ENCODE results near the gene EFCAB9. TPM values are rescaled to one million over a fixed set of nuclear protein-coding genes. Genes with fewer than 3 reads are reported as not detected.
A peak's percentile ranks its signal among the peaks of the same experiment; 100 is the strongest.
"Not testable (repeated sequence)": the region's sequence is repeated elsewhere in the genome, so short reads cannot be mapped to it uniquely, and the experiment has no call there.

Gene EFCAB9
- total RNA-seq = not detected

GRCh38 chr5:172193872-172194271, at the start of gene EFCAB9:
TSS of gene EFCAB9 (plus strand) at chr5:172194172. CDS start at chr5:172194173, 1 bp downstream.
- DNase-seq (ENCODE audit: low spot score) = no peak

DNA sequence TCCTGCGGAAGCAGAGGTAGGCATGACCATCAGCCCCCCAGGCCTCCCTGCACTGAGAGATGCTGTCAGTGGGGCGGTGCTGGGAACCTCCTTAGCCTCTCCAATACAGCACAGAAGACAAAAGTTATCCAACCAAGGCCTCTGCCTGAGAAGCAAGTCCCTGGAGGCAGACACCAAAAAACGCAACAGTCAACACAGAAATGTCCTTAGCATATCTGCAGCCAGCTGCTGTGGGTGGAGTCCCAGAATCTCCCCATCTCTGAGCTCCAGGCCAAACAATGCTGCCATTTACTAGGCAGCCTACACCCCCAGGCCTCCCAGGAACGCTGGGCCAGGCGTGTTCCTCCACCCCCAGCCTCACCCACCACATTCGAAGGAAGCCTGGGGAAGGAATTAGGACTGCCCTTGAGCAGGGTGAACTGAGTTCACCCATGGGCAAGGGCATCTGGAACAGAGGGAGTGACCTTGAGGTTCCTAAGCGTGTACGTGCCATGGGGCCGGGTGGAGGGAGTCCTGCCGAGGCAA, 49.6 kb upstream of the EFCAB9 start:
- DNase-seq (ENCODE audit: low spot score) = no peak

GRCh38 chr5:172144931-172145869, 48.8 kb upstream of the EFCAB9 start:
- DNase-seq (ENCODE audit: low spot score) = no peak

DNA sequence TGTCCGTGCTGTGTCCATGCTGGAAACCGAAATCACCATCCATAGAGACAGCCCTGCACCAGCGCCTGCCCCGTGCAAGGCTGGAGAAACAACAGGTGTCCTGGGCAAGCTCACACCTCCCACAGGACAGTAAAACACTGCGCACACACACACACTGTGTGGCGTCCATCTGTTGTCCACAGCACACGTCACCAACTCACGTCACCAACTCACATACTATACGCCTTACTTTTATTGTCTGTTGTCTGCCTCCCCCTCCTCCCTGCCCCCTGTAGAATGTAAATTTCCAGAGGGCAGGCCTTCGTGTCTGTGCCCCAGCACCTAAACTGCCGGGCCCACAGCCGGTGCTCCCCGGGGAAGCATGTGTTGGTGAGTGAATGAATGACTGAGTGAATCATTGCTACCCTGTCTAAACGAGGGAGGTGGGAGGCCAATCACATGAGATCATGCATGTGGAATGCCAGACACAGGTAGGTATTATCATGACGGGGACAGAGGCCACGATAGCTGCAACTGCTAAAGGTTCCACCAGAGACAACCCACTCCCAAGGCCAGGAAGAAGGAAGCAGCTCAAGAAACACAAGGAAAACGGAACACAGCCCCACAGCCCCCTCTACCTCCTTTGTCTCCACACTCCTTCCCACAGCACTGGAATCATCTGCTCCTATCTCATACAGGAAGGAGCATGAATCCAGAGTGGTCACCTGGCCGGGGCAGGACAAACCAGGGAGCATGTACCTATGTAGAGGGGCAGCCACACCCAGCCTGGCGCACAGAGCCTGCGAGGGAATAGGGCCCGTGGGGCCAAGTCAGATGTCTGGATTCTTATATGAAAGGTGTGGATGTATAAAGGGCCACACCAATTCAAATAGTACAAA, 47.9 kb upstream of the EFCAB9 start:
- no peak for DNase-seq (ENCODE audit: low spot score)

DNA sequence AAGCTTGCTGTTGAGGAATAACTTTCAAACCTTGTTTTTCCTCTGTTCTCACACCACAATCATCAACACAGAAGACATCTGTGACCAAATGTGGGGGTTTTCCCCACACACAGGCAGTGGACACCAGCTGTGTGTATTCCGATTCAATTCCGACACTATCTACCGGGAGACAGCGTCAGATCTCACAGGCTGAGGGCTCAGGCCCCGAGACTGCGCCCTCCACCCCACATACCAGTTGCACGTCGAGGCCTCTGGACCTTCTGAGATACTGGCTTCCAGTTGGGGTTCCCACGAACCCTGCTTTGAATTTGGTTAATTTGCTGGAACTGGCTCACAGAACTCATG, 47.3 kb upstream of the EFCAB9 start:
- DNase-seq (ENCODE audit: low spot score) = no peak

GRCh38 chr5:172147857-172148256, 46.1 kb upstream of the EFCAB9 start:
- DNase-seq (ENCODE audit: low spot score) = no peak

GRCh38 chr5:172148381-172148780, 45.6 kb upstream of the EFCAB9 start:
- DNase-seq (ENCODE audit: low spot score) = no peak

DNA sequence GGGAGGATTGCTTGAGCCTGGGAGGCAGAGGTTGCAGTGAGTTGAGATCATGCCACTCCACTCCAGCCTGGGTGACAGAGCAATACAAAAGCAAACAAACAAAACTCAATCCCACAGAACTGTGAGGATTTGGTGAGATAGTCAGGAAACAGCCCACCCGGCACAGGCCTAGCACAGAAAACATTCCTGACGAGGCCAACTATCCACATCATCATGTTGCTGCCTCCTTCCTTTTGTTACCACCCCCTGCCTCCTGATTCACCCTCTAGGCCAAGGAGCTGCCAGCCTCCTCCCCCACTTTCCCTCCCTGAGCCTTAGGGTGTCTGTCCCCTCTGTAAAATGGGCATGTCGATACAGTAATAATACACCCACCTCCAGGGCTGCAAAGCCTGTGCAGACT, 44.9 kb upstream of the EFCAB9 start:
- no peak for DNase-seq (ENCODE audit: low spot score)

DNA sequence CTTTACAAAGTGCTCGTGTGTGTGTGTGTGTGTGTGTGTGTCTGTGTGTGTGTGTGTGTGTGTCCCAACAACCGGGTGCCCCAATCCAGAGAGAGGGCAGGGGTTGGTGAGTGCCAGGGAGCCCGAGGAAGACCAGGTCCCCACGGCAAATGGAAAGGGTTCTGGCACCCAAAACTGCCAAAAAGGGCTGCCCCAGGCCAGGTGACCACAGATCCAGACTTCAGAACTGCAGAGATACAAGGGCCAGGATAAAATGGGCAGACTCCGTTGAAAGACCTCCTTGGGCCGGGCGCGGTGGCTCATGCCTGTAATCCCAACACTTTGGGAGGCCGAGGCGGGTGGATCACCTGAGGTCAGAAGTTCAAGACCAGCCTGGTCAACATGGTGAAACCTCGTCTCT, 44.5 kb upstream of the EFCAB9 start:
- not testable (repeated sequence) for DNase-seq (ENCODE audit: low spot score)

DNA sequence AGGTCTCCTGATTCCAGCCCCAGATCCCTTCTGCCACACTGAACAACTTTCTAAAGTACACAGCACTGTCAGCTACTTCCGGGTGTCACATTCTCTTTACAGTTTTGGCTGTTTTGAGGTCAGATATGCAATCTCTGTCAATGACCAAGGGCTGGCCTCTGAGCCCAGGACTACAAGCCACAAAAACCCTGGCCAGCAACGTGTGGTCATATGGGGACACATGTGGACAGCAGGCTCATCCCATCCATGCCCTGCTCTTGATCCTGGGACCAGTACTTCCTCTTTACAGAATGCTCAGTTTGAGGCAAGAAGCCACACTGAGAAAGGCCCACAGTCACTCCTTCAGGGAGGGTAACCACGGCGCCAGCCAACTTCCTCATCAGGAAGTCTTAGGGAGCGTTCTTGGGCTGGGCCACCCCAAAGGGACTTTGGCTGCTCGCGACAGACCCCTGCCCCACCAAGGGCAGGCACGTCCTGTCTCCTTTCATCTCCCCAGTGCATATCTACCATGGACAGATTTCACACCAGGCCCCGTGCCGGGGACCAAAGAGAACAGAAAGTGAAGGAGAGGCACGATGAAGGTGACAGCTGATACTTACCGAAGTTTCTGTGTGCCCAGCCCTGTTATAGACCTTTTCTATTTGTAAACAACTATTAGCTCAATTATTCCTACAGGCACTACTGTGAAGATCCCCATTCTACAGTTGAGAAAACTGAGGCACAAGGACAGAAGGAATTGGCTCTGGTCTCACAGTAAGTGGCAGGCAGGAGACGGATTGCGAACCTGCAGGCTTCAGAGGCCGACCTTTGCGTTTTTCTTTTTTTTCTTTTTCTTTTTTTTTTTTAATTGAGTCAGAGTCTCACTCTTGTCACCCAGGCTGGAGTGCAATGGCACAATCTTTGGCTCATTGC, 43.2 kb upstream of the EFCAB9 start:
- DNase-seq (ENCODE audit: low spot score) = peak; percentile 54

DNA sequence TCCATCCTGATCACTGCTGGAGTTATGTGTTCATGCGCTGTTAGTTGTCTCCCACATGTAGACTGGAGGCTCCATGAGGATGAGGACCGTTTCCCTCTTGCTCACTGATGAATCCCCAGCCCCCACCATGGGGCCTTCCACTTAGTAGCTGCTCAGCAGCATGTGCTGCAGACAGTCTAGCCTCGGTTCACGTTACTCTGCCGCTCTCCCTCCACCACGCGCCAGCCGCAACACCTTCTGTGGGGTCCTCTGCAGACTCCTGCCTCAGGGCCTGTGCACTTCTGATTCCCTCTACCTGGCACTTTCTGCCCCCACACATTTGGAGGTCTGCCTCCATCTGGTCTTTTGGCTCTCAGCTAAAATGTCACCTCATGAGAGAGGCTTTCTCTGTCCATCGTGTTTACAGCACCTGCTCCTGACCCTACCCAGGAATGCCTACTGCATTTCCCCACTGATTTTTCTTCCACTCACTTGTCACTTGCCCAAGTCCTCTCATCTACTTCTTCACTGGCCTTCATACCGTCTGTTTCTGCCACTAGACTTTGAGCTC, 42.2 kb upstream of the EFCAB9 start:
- DNase-seq (ENCODE audit: low spot score) = no peak

DNA sequence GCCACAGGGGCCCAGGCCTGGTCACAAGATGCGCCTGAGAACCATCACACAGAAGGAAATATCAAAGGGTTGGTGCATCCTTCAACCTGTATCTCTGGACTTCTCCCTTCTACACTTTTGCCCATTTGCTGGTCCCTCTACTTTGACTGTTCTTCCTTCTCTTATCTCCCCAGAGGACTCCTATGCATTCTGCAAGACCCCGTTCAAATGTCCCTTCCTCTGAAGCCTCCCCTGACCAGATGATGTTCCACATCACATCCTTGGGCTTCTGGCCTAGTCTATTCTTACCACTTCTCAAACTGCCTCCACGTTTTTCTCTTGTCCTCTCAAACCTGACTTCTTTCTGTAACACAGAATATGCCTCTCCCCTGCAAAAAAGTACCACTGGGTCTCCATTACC, 40.3 kb upstream of the EFCAB9 start:
- no peak for DNase-seq (ENCODE audit: low spot score)

DNA sequence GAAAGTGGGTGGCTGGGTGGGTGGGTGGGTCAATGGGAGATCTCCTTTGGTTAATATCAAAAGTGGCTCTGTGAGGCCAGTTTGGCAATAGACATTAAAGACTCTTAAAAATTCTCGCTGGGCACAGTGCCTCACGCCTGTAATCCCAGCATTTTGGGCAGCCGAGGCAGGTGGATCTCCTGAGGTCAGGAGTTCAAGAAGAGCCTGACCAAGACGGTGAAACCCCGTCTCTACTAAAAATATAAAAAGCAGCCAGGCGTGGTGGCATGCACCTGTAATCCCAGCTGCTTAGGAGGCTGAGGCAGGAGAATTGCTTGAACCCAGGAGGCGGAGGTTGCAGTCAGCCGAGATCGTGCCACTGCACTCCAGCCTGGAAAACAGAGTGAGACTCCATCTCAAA, 38.9 kb upstream of the EFCAB9 start:
- not testable (repeated sequence) for DNase-seq (ENCODE audit: low spot score)

DNA sequence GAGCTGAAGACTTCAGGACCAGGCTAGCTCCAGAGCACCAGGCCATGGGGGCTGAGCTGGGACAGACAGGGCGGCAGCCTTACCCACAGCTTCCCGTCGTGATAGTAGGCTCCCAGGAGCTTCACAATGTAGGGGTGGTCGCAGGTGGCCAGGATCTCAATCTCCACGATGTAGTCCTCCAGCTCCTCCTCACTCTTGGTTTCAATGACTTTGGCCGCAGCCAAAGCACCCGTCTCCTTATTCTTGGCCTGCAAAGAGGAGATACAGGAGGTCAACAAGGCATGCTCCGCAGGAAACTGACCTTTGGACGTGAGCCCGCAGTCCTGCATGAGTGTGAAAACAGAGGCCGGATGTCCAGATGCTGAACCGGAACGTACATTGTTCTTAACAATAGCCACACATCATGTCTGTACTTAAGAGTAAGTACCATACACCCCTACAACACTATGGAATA, 37.4 kb upstream of the EFCAB9 start:
- no peak for DNase-seq (ENCODE audit: low spot score)

DNA sequence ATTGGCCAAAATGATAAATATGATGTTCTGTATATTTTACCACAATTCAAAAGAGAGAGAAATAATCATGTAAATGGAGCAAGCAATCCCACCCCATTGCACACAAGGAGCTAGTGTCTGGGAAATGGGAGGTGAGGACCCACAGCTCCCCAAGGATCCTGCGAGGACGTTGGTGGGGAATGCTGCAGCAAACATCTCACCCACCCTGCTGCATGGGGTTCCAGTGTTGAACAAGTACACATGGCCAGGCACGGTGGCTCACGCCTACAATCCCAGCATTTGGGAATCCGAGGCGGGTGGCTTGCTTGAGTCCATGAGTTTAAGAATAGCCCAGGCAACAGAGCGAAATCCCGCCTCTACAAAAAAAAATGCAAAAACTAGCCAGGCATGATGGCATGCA, 35.0 kb upstream of the EFCAB9 start:
- DNase-seq (ENCODE audit: low spot score) = no peak

- no peak for DNase-seq (ENCODE audit: low spot score)
Observed at GRCh38 chr5:172160506-172160905, 33.5 kb upstream of the EFCAB9 start.

DNA sequence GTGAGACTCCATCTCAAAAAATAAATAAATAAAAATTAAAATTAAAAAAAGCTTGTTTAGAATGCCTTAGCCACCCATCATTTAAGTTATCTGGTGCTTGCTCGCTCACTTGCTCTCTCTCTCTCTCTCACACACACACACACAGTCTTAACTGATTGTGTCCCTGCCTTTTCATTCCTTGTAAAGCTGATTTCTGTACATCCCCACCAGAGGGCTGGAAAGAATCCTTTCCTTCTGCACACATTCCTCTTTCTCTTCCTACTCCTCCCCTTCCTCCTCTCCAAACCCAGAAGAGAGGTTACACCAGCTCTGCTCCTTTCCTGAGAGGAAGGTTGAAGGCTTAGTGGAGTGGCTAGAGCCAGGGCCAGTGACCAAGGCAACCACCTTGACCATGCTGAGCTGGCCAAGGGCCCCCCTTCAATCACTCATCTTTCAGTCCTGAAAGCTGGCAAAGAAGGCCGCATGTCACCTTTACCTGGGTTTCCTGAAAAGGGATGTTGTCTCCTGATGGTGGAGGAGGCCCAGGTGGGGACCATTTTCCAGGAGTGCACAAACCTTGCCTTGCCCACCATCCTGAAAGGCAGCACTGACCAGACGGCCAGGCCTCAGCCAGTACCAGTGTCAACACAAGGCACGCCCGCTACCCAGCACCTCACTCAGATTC, 31.5 kb upstream of the EFCAB9 start:
- DNase-seq (ENCODE audit: low spot score) = no peak

GRCh38 chr5:172162987-172163343, 31.0 kb upstream of the EFCAB9 start:
- DNase-seq (ENCODE audit: low spot score) = no peak

- no peak for DNase-seq (ENCODE audit: low spot score)
Observed at GRCh38 chr5:172163346-172163745, 30.6 kb upstream of the EFCAB9 start.

DNA sequence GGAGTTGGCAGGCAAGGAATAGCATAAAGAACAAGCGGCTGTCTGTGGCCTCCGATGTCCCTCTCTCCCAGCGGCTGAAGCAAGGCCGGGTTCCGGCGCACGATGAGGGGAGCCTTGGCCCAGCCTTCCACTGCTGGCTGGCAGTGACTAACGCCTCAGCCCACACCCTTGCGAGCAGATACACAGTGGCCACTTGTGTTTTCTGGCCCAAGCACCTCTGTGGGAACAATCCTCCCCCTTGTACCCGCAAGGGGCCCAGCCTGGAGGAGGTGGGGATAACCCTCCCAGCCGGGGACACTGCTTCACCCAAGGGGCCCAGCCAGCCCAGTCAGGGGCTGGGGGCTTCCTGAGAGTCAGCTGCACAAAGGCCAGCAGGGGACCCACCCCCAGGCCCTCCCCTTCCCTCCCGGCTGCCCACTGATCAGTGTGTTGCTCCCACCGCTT, 29.2 kb upstream of the EFCAB9 start:
- DNase-seq (ENCODE audit: low spot score) = no peak

GRCh38 chr5:172165465-172165864, 28.5 kb upstream of the EFCAB9 start:
- DNase-seq (ENCODE audit: low spot score) = no peak
